Neutrophil (primary cell): Measurements from ENCODE around the gene RBM44.

ENCODE experiments used
- H3K27ac ChIP-seq: fragments of 200-600 bp; sonication (generic); 2 replicates; pipeline ENCODE4 v1.5.1; 2016; ENCODE audit warnings: mild to moderate bottlenecking, moderate library complexity
- H3K27me3 ChIP-seq: fragments of 200-600 bp; sonication (generic); 2 replicates; pipeline ENCODE4 v1.6.0; 2016; ENCODE audit warnings: mild to moderate bottlenecking
- H3K36me3 ChIP-seq: fragments of 200-600 bp; sonication (generic); 2 replicates; pipeline ENCODE4 v1.5.1; 2017
- H3K4me1 ChIP-seq, 2 experiments: fragments of 200-600 bp in 1 of 2; sonication (generic) in 1 of 2; 1 replicate in 1 of 2; 2 replicates in 1 of 2; pipeline versions ENCODE4 v1.5.1 to v1.6.1; 2013 to 2016; ENCODE audit warnings: low read depth in 1 of 2, low read length in 1 of 2, mild to moderate bottlenecking in 1 of 2, moderate library complexity in 1 of 2; ENCODE audit not compliant: control insufficient read depth in 1 of 2, insufficient read depth in 1 of 2
- H3K4me3 ChIP-seq, 2 experiments: fragments of 200-600 bp in 1 of 2; sonication (generic) in 1 of 2; 1 replicate in 1 of 2; 2 replicates in 1 of 2; pipeline ENCODE4 v1.5.1; 2013 to 2016; ENCODE audit warnings: low read depth in 1 of 2, low read length in 1 of 2, mild to moderate bottlenecking in 1 of 2, moderate library complexity in 1 of 2
- H3K9me3 ChIP-seq: fragments of 200-600 bp; sonication (generic); 2 replicates; pipeline ENCODE4 v1.5.1; 2016
- TF ChIP-seq, protein P1 (sequence below): fragments of 200-600 bp; sonication (generic); IDR thresholded peaks from 2 replicates; pipeline ENCODE4 v1.5.1; 2016; ENCODE audit warnings: antibody characterized with exemption

Gene RBM44

DNA sequence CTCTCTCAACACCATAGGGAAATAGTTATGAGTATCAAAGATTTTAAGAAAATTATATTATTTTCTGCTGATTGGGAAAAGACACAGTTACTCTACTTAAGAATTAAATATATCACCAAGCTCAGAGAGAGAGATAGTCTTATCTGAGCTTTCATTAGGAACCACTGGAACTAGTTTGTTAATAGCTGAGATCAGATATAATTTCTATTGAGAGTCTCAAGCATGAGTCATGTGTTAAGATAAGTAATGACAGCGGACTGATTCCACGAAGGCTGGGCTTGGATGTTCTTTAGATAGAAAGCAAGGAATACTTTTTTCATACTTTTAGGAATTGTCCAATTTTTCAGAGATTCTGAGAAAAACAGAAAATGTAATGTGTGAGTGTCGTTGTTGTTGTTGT lies 44.4 kb upstream of the RBM44 start:
- Histone ChIP-seq H3K27me3 (no peaks in the 10 kb centered on the region), H3K4me1 (no peaks in the 10 kb centered on the region), H3K36me3 (peaks cover 96% of the 10 kb centered on the region), H3K9me3 (no peaks in the 10 kb centered on the region), H3K27ac (no peak overlapping the region), H3K4me3 (no peak overlapping the region)
- TF ChIP-seq, protein P1, sequence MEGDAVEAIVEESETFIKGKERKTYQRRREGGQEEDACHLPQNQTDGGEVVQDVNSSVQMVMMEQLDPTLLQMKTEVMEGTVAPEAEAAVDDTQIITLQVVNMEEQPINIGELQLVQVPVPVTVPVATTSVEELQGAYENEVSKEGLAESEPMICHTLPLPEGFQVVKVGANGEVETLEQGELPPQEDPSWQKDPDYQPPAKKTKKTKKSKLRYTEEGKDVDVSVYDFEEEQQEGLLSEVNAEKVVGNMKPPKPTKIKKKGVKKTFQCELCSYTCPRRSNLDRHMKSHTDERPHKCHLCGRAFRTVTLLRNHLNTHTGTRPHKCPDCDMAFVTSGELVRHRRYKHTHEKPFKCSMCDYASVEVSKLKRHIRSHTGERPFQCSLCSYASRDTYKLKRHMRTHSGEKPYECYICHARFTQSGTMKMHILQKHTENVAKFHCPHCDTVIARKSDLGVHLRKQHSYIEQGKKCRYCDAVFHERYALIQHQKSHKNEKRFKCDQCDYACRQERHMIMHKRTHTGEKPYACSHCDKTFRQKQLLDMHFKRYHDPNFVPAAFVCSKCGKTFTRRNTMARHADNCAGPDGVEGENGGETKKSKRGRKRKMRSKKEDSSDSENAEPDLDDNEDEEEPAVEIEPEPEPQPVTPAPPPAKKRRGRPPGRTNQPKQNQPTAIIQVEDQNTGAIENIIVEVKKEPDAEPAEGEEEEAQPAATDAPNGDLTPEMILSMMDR = no peak

DNA sequence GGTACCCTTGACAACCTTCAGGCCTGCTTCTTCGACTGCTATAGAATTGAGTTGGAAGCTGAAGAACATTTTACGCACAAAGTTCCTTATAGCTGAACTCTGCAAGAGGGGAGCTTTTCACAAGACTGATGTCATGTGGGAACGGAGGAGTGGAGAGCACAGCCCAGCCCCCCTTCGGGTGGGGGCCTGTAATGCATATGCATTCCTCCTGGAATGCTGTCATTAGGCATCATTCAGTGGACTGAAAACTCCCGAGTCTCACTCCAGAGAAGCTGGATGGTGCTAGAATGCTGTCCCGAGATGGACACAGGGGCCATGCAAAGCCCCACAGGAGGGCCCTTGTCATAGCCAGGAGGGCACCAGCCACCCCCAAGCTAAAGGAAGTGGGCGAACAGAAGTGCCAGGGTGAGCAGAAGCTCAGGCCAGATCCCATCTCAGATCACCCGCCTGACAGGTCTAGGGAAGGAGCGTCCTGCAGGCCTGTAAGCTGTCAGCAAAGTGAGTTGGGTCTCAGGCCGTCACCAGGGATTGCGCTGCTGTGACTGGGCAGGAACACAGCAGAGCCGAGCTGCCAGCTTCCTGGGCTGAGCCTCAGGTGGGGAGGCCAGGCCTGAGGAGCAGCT lies 43.8 kb upstream of the RBM44 start:
- Histone ChIP-seq H3K4me3 (no peak overlapping the region), H3K9me3 (no peaks in the 10 kb centered on the region), H3K36me3 (peaks cover 96% of the 10 kb centered on the region), H3K27ac (no peak overlapping the region), H3K4me1 (no peaks in the 10 kb centered on the region), H3K27me3 (no peaks in the 10 kb centered on the region)
- TF ChIP-seq, protein P1 = no peak

DNA sequence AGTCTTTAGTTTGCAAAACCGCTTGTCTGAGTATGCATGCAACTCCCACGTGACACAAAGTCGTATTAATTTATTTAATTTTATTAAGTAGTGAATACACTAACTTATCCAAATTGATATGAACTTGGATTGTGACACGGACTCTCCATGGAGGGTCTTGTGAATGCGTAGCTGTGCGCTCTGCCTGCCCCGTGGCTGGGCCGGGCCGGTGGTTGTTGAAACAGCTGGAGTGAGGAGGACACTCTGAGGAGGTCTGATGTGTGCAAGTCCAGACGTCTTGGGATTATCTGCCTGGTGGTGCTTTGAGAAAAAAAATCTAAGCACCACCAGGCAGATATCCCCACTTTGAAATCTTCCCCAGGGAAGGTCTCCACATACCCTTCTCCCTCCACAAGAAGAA lies 41.0 kb upstream of the RBM44 start:
- Histone ChIP-seq H3K4me1 (no peaks in the 10 kb centered on the region), H3K9me3 (no peaks in the 10 kb centered on the region), H3K27me3 (no peaks in the 10 kb centered on the region), H3K27ac (no peak overlapping the region), H3K4me3 (no peak overlapping the region), H3K36me3 (peaks cover 98% of the 10 kb centered on the region)
- TF ChIP-seq, protein P1 = no peak

DNA sequence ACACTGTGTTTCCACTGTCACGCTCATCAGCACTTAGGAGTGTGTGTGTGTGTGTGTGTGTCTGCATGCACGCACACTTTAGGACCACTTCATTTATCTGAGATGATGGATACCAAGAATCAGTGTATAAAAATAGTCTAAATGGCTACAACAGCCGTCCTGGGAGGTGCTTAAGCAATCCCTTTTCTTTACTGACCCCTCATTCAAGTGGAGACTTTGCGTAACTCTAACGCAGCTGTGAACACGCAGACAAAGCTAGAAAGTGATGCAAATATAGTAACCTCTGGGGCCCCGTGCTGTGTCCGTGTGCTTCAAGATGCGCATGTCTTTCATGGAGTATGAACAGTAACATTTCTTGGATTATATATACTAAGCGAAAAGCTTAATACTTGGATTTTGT lies 40.4 kb upstream of the RBM44 start:
- H3K9me3 ChIP-seq = no peaks in the 10 kb centered on the region
- no peaks in the 10 kb centered on the region for H3K4me1 ChIP-seq
- no peak overlapping the region for H3K27ac ChIP-seq
- no peak overlapping the region for H3K4me3 ChIP-seq
- H3K27me3 ChIP-seq = no peaks in the 10 kb centered on the region
- TF ChIP-seq, protein P1 = no peak
- H3K36me3 ChIP-seq = peaks cover 97% of the 10 kb centered on the region

DNA sequence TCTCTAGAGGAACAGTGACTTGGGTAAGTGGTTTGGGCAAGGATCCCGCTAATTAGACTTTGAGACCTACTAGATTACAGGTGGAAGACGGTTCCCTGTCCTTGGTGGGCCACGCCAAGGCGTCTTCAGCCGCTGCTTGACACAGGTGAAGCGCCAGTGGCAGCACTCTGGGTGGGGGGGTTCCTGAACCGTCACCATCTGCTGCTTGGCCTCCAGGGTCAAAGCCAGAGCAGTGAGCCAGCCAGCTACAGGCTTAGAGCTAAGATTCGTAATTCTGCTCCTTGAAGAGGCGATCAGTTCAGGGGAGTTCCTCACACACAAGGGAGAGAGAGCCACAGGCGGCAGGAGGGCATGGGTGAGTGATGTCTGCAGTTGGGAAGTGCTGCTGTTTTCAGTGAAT lies 39.4 kb upstream of the RBM44 start:
- Histone ChIP-seq H3K9me3 (no peaks in the 10 kb centered on the region), H3K27me3 (no peaks in the 10 kb centered on the region), H3K27ac (no peak overlapping the region), H3K36me3 (peaks cover 95% of the 10 kb centered on the region), H3K4me3 (no peak overlapping the region), H3K4me1 (no peaks in the 10 kb centered on the region)
- TF ChIP-seq, protein P1 = no peak
